ENCODE measurements around the gene STAT6.

- TF ChIP-seq CTCF (IDR thresholded peaks at IDR 0.05) (no peak), POLR2A (IDR thresholded peaks at IDR 0.05) (no peak), POLR2AphosphoS5 (IDR thresholded peaks at IDR 0.05) (no peak)
Observed at GRCh38 chr12:57126561-57126960, 15.4 kb upstream of the STAT6 start.
